Measurements from ENCODE around the gene FNDC3B.

FNDC3B gene

GRCh38 chr3:172333042-172333377 is 293.6 kb downstream of the FNDC3B start:
- no peak for DNase-seq (ENCODE audit: low read depth, low spot score)

GRCh38 chr3:172333692-172334457 is 294.5 kb downstream of the FNDC3B start:
- no peak for DNase-seq (ENCODE audit: low read depth, low spot score)

GRCh38 chr3:172334671-172335207 is 295.4 kb downstream of the FNDC3B start:
- no peak for DNase-seq (ENCODE audit: low read depth, low spot score)

GRCh38 chr3:172339892-172340291 is 300.5 kb downstream of the FNDC3B start:
- no peak for DNase-seq (ENCODE audit: low read depth, low spot score)

GRCh38 chr3:172340583-172340982 is 301.2 kb downstream of the FNDC3B start:
- DNase-seq (ENCODE audit: low read depth, low spot score) = no peak

- no peak for DNase-seq (ENCODE audit: low read depth, low spot score)
Observed at GRCh38 chr3:172341482-172342059, 302.2 kb downstream of the FNDC3B start.

- DNase-seq (ENCODE audit: low read depth, low spot score) = no peak
Observed at GRCh38 chr3:172342097-172342659, 302.8 kb downstream of the FNDC3B start.

- DNase-seq (ENCODE audit: low read depth, low spot score) = no peak
Observed at GRCh38 chr3:172343117-172343516, 303.7 kb downstream of the FNDC3B start.

GRCh38 chr3:172343979-172344378 is 304.6 kb downstream of the FNDC3B start:
- DNase-seq (ENCODE audit: low read depth, low spot score) = no peak

GRCh38 chr3:172346161-172346560 is 306.8 kb downstream of the FNDC3B start:
- DNase-seq (ENCODE audit: low read depth, low spot score) = no peak

- DNase-seq (ENCODE audit: low read depth, low spot score) = no peak
Observed at GRCh38 chr3:172347895-172348679, 308.7 kb downstream of the FNDC3B start.

- DNase-seq (ENCODE audit: low read depth, low spot score) = no peak
Observed at GRCh38 chr3:172351895-172352466, 312.6 kb downstream of the FNDC3B start.

- no peak for DNase-seq (ENCODE audit: low read depth, low spot score)
Observed at GRCh38 chr3:172352786-172353185, 313.4 kb downstream of the FNDC3B start.

GRCh38 chr3:172354931-172355499 is 315.6 kb downstream of the FNDC3B start:
- no peak for DNase-seq (ENCODE audit: low read depth, low spot score)

- no peak for DNase-seq (ENCODE audit: low read depth, low spot score)
Observed at GRCh38 chr3:172355836-172356235, 316.5 kb downstream of the FNDC3B start.

- no peak for DNase-seq (ENCODE audit: low read depth, low spot score)
Observed at GRCh38 chr3:172356427-172356826, 317.0 kb downstream of the FNDC3B start.

GRCh38 chr3:172357850-172358754 is 318.7 kb downstream of the FNDC3B start:
- no peak for DNase-seq (ENCODE audit: low read depth, low spot score)

GRCh38 chr3:172359231-172359630 is 319.9 kb downstream of the FNDC3B start:
- no peak for DNase-seq (ENCODE audit: low read depth, low spot score)

- DNase-seq (ENCODE audit: low read depth, low spot score) = no peak
Observed at GRCh38 chr3:172359996-172360395, 320.6 kb downstream of the FNDC3B start.

- no peak for DNase-seq (ENCODE audit: low read depth, low spot score)
Observed at GRCh38 chr3:172362583-172362982, 323.2 kb downstream of the FNDC3B start.

Measured in ELF-1 (cell line).